Neuronal stem cell (in vitro differentiated cells): ENCODE measurements around the gene ITGA7.

Experiments
- DNase-seq: peaks from one replicate; pipeline ENCODE4 v3.0.0-alpha.2; 2013; ENCODE audit warnings: low spot score
- H2AFZ ChIP-seq: one replicate; pipeline ENCODE4 v1.6.1; 2013; ENCODE audit warnings: mild to moderate bottlenecking, low read length, inconsistent platforms
- H2AK5ac ChIP-seq: 2 replicates; pipeline ENCODE4 v1.6.1; 2013; ENCODE audit warnings: low read depth, mild to moderate bottlenecking, inconsistent platforms, low read length, moderate library complexity, mixed read lengths
- H2BK120ac ChIP-seq: 2 replicates; pipeline ENCODE4 v1.6.1; 2013; ENCODE audit warnings: low read depth, mild to moderate bottlenecking, inconsistent platforms, low read length, moderate library complexity, mixed read lengths
- H2BK12ac ChIP-seq: one replicate; pipeline ENCODE4 v1.6.1; 2013; ENCODE audit warnings: low read length, inconsistent platforms
- H2BK15ac ChIP-seq: 2 replicates; pipeline ENCODE4 v1.6.1; 2013; ENCODE audit warnings: mild to moderate bottlenecking, low read length, inconsistent platforms, mixed read lengths
- H2BK5ac ChIP-seq: one replicate; pipeline ENCODE4 v1.6.1; 2013; ENCODE audit warnings: inconsistent platforms, mild to moderate bottlenecking, low read length, moderate library complexity
- H3K14ac ChIP-seq: one replicate; pipeline ENCODE4 v1.6.1; 2013; ENCODE audit warnings: low read length, inconsistent platforms
- H3K18ac ChIP-seq: 2 replicates; pipeline ENCODE4 v1.6.1; 2013; ENCODE audit warnings: low read length, inconsistent platforms
- H3K23ac ChIP-seq: 2 replicates; pipeline ENCODE4 v1.6.1; 2013; ENCODE audit warnings: low read depth, mild to moderate bottlenecking, mixed read lengths, low read length, inconsistent platforms; ENCODE audit not compliant: poor library complexity
- H3K27ac ChIP-seq: replicated peaks from 3 replicates; pipeline ENCODE4 v1.5.1; 2013; ENCODE audit warnings: low read length, inconsistent platforms
- H3K27me3 ChIP-seq, 3 experiments: 2 replicates each; pipeline ENCODE4 v1.6.1; 2013; ENCODE audit warnings: low read length in 3 of 3, mild to moderate bottlenecking in 2 of 3, inconsistent platforms in 1 of 3, low read depth in 1 of 3, mixed read lengths in 1 of 3, moderate library complexity in 1 of 3; ENCODE audit not compliant: control insufficient read depth in 3 of 3, insufficient read depth in 3 of 3
- H3K36me3 ChIP-seq, 2 donors: replicated peaks in 1 of 2; 2 replicates each; pipeline ENCODE4 v1.6.1; 2013; ENCODE audit warnings: low read length in 2 of 2; ENCODE audit not compliant: control insufficient read depth in 2 of 2, insufficient read depth in 2 of 2
- H3K4ac ChIP-seq: 2 replicates; pipeline ENCODE4 v1.6.1; 2013; ENCODE audit warnings: inconsistent platforms, mild to moderate bottlenecking, low read length, moderate library complexity
- H3K4me1 ChIP-seq, 2 donors: 1 replicate in 1 of 2; 2 replicates in 1 of 2; pipeline ENCODE4 v1.6.1; 2013; ENCODE audit warnings: low read length in 2 of 2, low read depth in 1 of 2; ENCODE audit not compliant: control insufficient read depth in 2 of 2, insufficient read depth in 1 of 2
- H3K4me2 ChIP-seq: one replicate; pipeline ENCODE4 v1.6.1; 2013; ENCODE audit warnings: mild to moderate bottlenecking, low read length, inconsistent platforms; ENCODE audit not compliant: insufficient read depth, poor library complexity, severe bottlenecking
- H3K4me3 ChIP-seq, 2 donors: 2 replicates each; pipeline ENCODE4 v1.5.1; 2013; ENCODE audit warnings: low read length in 2 of 2, mild to moderate bottlenecking in 2 of 2, inconsistent platforms in 1 of 2, moderate library complexity in 1 of 2
- H3K79me1 ChIP-seq: one replicate; pipeline ENCODE4 v1.6.1; 2013; ENCODE audit warnings: low read depth, mild to moderate bottlenecking, inconsistent platforms, low read length, moderate library complexity
- H3K9ac ChIP-seq: one replicate; pipeline ENCODE4 v1.6.1; 2013; ENCODE audit warnings: mild to moderate bottlenecking, low read depth, low read length, inconsistent platforms; ENCODE audit not compliant: poor library complexity
- H3K9me3 ChIP-seq, 2 donors: replicated peaks in 1 of 2; 2 replicates each; pipeline versions ENCODE3 to v1.6.1; 2013; ENCODE audit warnings: low read length in 2 of 2, mild to moderate bottlenecking in 2 of 2, inconsistent platforms in 1 of 2, low read depth in 1 of 2, mixed read lengths in 1 of 2, moderate library complexity in 1 of 2; ENCODE audit not compliant: control insufficient read depth in 2 of 2, insufficient read depth in 1 of 2
- H4K8ac ChIP-seq: one replicate; pipeline ENCODE4 v1.6.1; 2013; ENCODE audit warnings: low read depth, mild to moderate bottlenecking, inconsistent platforms, low read length, moderate library complexity
- H4K91ac ChIP-seq: one replicate; pipeline ENCODE4 v1.6.1; 2013; ENCODE audit warnings: low read length, low read depth, mild to moderate bottlenecking, inconsistent platforms; ENCODE audit not compliant: poor library complexity
- WGBS, 2 donors: extraction: QIAGEN DNeasy Blood & Tissue Kit; methylation state at CpG; one replicate each; pipeline ENCODE4 v1.1.7; 2013; ENCODE audit warnings: missing lambda C conversion rate in 2 of 2, mixed read lengths in 1 of 2; ENCODE audit not compliant: insufficient read length in 2 of 2, insufficient replicate concordance in 1 of 2; ENCODE audit errors: extremely low coverage in 2 of 2; 5-methylcytosine and 5-hydroxymethylcytosine counted together

The ITGA7 gene

DNA sequence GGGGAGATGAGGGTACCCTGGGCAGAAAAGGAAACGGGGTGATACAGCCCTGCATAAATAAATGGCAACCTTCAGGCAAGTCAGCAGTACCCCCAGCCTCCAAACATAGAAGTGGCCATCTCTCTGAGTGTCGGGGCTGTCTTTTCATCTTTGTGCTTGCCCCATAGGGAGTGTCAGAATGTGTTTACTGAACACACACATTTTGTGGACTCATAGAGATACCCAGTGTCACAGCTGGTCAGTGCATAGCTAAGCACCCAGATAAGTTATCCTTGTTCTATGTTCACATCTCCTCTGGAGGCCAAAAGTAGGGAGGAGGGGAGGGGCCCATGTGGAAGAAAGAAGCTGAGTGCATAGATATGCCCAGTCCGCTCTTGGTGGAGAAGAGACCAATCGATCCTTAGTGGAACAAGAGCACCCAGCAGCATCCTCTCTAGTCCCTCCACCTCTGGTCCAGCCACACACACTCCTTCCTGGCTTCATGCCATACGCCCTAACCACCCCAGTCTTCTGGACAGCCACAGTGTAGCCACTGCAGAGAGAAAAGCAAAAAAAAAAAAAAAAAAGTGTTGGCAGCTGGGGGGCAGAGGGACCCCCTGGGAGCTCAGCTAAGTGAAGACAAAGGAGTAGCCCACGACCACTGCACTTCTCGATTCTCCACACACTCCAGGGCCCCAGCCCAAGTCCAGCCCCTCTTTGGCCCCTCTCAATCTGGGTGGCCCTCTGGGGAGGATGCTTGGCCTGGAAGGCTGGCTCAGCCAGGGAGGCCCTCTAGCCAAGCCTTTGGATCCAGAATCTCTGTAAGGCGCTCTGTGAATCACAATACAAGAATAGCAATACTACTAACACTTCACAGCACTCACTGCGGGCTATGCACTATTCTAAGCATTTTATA lies 2.6 kb downstream of the ITGA7 start:
- Histone ChIP-seq H4K91ac (no peak overlapping the region), H2AFZ (no peak overlapping the region), H3K9me3 (no peaks in the 10 kb centered on the region), H3K23ac (no peak overlapping the region), H3K27ac (no peak overlapping the region), H2BK12ac (no peak overlapping the region), H3K9ac (no peak overlapping the region), H3K4me2 (no peak overlapping the region), H3K4me3 (no peak overlapping the region), H3K36me3 (peaks cover 0 to 11% of the 10 kb centered on the region in 2 donors), H3K4me1 (peaks cover 15 to 24% of the 10 kb centered on the region in 2 donors), H3K14ac (no peak overlapping the region), H2BK5ac (no peak overlapping the region), H4K8ac (no peak overlapping the region), H2BK120ac (no peak overlapping the region), H3K4ac (no peak overlapping the region), H3K27me3 (peaks cover 0 to 24% (median 0%) of the 10 kb centered on the region in 3 experiments), H3K79me1 (peaks cover 5% of the 10 kb centered on the region), H2AK5ac (no peak overlapping the region), H2BK15ac (no peak overlapping the region), H3K18ac (no peak overlapping the region)
- no CpG with 5 or more reads among the region's 9 CpGs for WGBS, 2 donors
- DNase-seq: no peak

- H2BK12ac ChIP-seq: no peak overlapping the region
Measured at GRCh38 chr12:55703901-55704761, 3.6 kb downstream of the ITGA7 start.

DNA sequence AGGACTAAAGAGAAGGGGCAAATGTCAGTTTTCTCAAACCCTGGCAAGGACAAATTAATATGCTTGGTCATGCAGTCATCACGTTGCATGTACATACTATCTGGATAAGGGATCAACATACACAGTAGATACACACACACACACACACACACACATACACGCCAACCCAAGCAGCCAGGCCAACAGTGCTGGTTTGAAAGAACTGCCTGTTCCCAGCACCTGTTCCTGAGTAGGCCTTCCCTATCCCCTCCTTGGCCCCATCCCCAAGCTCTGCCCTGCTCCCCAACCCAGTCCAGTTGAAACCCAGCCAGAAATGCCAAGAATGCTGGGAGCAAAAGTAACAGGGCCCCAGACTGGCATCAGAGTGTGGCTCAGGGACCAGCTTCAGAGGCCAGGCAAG lies 4.4 kb downstream of the ITGA7 start:
- no peak overlapping the region for H3K4me3 ChIP-seq
- no peak overlapping the region for H3K4ac ChIP-seq
- no peak overlapping the region for H3K9ac ChIP-seq

More at GRCh38 chr12:55703901-55704761, 3.6 kb downstream of the ITGA7 start:
- no peak overlapping the region for H2BK15ac ChIP-seq
- H2BK120ac ChIP-seq: no peak overlapping the region
- no peaks in the 10 kb centered on the region for H3K9me3 ChIP-seq
- H3K23ac ChIP-seq: no peak overlapping the region
- peaks cover 15 to 24% of the 10 kb centered on the region in 2 donors for H3K4me1 ChIP-seq
- H2AK5ac ChIP-seq: no peak overlapping the region
- H3K27ac ChIP-seq: no peak overlapping the region
- H3K4me2 ChIP-seq: no peak overlapping the region
- no peak overlapping the region for H3K4ac ChIP-seq
- H4K8ac ChIP-seq: no peak overlapping the region
- no peak overlapping the region for H3K4me3 ChIP-seq
- no peak overlapping the region for H2AFZ ChIP-seq
- DNase-seq: no peak
- no peak overlapping the region for H4K91ac ChIP-seq
- WGBS, 2 donors: no CpG with 5 or more reads among the region's 6 CpGs
- H3K9ac ChIP-seq: no peak overlapping the region
- peak overlapping the region; percentile 2 for H3K14ac ChIP-seq
- no peak overlapping the region for H2BK5ac ChIP-seq
- no peak overlapping the region for H3K18ac ChIP-seq
- H3K27me3 ChIP-seq: peaks cover 0 to 17% (median 0%) of the 10 kb centered on the region in 3 experiments
- peaks cover 0 to 13% of the 10 kb centered on the region in 2 donors for H3K36me3 ChIP-seq
- peaks cover 5% of the 10 kb centered on the region for H3K79me1 ChIP-seq

DNA sequence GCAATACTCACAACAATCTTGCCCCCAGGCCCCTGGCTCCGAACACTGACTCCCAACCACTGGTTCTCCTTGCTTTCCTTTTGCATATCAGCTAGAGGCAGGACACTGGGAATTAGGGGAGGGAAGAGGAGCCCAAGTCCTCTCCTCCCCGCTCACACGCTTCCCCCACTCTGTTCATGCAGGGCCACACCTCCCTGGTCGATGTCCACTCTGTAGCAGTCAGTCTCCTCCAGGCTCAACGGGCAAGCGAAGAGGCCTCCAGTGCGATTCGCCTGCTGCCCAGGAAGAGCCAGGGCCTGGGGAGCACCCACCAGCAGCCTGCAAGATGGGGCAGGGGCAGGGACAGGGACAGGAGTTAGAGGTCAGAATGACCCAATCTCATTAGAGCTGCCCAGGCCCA lies 4.8 kb downstream of the ITGA7 start:
- no CpG with 5 or more reads among the region's 8 CpGs for WGBS, 2 donors
- no peak overlapping the region for H2BK120ac ChIP-seq
- H3K9me3 ChIP-seq: no peaks in the 10 kb centered on the region
- H2BK15ac ChIP-seq: no peak overlapping the region
- no peak overlapping the region for H2AFZ ChIP-seq
- H3K14ac ChIP-seq: no peak overlapping the region
- peaks cover 11 to 19% of the 10 kb centered on the region in 2 donors for H3K4me1 ChIP-seq
- H4K91ac ChIP-seq: no peak overlapping the region
- peaks cover 5% of the 10 kb centered on the region for H3K79me1 ChIP-seq
- H3K4me3 ChIP-seq: no peak overlapping the region
- no peak overlapping the region for H3K9ac ChIP-seq
- H2AK5ac ChIP-seq: no peak overlapping the region
- H3K23ac ChIP-seq: no peak overlapping the region
- no peak overlapping the region for H2BK12ac ChIP-seq
- peaks cover 0 to 16% of the 10 kb centered on the region in 2 donors for H3K36me3 ChIP-seq
- no peak overlapping the region for H2BK5ac ChIP-seq
- no peak overlapping the region for H3K27ac ChIP-seq
- no peak overlapping the region for H3K4ac ChIP-seq
- DNase-seq: no peak
- no peak overlapping the region for H3K18ac ChIP-seq
- H4K8ac ChIP-seq: no peak overlapping the region
- H3K27me3 ChIP-seq: peaks cover 0 to 10% (median 0%) of the 10 kb centered on the region in 3 experiments
- no peak overlapping the region for H3K4me2 ChIP-seq

More for the DNA sequence above, 4.4 kb downstream of the ITGA7 start:
- H3K36me3 ChIP-seq: peaks cover 0 to 16% of the 10 kb centered on the region in 2 donors
- no CpG with 5 or more reads among the region's 2 CpGs for WGBS, 2 donors
- no peak overlapping the region for H3K14ac ChIP-seq
- no peak overlapping the region for H2BK5ac ChIP-seq
- H4K8ac ChIP-seq: no peak overlapping the region
- no peak overlapping the region for H3K4me2 ChIP-seq
- H3K18ac ChIP-seq: no peak overlapping the region
- H3K27ac ChIP-seq: no peak overlapping the region
- no peak overlapping the region for H4K91ac ChIP-seq
- H2BK12ac ChIP-seq: no peak overlapping the region
- no peak overlapping the region for H2BK120ac ChIP-seq
- H2AK5ac ChIP-seq: no peak overlapping the region
- H2AFZ ChIP-seq: no peak overlapping the region
- no peak for DNase-seq
- H3K4me1 ChIP-seq: peaks cover 11 to 20% of the 10 kb centered on the region in 2 donors
- peaks cover 5% of the 10 kb centered on the region for H3K79me1 ChIP-seq
- H2BK15ac ChIP-seq: no peak overlapping the region
- no peaks in the 10 kb centered on the region for H3K9me3 ChIP-seq
- peaks cover 0 to 10% (median 0%) of the 10 kb centered on the region in 3 experiments for H3K27me3 ChIP-seq
- no peak overlapping the region for H3K23ac ChIP-seq
